Myocyte (in vitro differentiated cells): ENCODE data around the gene MED15. TPM values are rescaled to one million over a fixed set of nuclear protein-coding genes. Genes with fewer than 3 reads are reported as not detected.

Experiments used
- DNase-seq: peaks from one replicate; pipeline ENCODE4 v3.0.0-alpha.2; 2012; ENCODE audit warnings: low read depth
- total RNA-seq: library from RNA; depleted of rRNA; stranded (reverse); fragments of >200 nt; gene quantifications from 2 replicates; pipeline ENCODE4 v1.2.3, GENCODE V29; 2014

The MED15 gene
- total RNA-seq, 1 donor from 2014 or later, result 29.7 TPM

- peak; percentile 96 for DNase-seq
These were observed 44.5 kb downstream of the MED15 start for GRCh38 chr22:20551805-20552442.

DNA sequence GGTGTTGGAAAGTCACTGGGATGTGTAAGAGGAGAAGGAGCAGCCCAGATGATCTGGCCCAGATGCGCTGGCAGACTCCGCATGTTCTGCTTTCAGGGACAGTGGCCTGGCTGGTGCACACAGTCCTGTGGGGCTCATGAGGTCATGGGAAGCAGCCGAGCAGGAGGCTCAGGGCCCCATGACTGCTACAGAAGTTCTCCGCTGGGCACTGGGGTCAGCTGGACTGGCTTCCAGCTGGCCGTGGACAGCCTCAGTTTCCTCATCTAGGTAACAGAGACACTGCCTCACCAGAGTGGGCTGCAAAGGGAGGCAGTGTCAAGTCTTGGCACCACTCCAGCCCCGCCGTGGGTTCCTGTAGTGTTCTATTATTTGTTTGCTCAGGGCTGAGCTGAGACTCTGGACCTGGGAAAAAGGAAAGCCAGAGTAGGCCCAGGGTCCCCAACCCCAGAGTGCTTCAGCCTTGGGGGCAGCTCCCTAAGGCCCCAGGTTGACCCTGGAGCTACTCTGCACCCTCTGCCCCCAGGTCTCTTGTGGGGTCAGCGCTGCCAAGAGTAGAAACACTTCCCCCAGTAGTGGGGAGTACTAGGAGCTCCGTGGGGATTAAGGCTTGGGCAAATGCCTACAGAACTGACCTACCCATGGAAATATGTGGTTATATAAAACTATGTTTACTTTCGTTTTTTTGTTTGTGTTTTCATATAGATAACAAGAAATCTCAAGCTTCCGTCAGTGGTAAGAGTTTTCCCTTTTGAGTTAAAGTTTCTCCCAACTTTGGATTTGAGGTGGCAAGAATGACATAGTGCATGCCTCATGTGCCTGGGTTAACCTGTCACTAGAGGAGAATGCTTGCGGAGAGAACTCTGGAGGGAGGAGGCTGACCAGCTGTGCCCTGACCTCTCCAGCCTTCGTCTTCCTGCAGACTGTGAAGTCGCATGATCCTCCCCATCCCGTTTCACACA lies 45.3 kb downstream of the MED15 start:
- peak; percentile 93 for DNase-seq

DNA sequence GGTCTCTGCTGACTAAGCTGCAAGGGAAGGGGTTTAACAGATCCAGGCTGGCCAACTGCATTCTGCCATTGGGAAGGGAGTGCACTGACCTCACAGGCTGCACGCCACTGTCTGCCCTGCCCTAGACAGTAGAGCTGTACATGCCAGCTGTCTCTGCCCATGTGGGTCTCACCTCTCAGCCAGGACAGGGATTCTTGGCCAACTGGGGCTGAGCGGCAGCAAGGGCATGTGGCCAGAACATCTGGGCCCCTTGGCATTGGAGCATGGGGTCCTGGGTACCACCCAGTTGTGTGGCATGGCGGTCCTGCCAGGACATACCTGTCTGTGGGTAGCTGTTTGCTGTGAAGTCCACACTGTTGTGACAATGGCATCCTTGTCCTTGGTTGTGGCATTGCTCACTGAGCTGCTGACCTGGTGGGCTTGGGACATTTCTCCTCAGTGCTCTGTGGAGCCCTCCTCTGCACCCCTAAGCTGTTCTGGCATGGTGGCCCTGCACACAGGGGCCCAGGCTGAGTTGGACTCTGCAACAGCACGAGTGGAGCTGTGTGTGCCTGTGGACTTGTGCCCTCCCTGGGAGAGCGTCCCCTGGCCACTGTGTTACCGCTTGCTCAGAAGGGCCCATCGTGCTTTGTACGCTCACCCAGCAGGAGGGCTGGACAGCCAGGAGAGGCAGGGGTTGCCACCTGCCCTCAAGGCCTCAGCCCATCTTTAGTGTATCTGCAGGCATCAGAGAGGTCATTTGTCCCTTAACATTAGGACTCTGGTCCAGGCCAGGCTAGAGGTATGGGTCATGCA lies 46.7 kb downstream of the MED15 start:
- DNase-seq, result peak; percentile 89

- no peak for DNase-seq
These were observed 47.4 kb downstream of the MED15 start for GRCh38 chr22:20554824-20555223.

DNA sequence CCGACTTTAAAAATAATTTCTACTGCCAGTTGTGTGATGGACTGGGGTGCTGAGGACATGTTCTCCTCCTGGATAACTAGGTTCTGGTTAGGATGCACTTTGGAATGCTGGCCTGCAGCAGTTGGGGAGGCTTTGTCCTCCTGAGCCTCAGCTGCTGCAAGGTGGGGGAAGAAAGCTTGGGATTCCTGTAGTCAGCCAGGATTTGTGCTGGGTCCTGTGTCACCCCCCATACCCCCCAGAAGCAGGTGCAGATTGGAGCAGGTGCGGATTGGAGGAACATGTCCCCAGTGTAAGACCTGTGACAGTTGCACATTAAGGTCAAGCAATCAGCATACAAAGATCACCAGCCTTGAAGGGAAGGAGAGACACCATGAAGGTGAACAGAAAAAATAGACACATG lies 51.1 kb downstream of the MED15 start:
- DNase-seq, result peak; percentile 75

DNA sequence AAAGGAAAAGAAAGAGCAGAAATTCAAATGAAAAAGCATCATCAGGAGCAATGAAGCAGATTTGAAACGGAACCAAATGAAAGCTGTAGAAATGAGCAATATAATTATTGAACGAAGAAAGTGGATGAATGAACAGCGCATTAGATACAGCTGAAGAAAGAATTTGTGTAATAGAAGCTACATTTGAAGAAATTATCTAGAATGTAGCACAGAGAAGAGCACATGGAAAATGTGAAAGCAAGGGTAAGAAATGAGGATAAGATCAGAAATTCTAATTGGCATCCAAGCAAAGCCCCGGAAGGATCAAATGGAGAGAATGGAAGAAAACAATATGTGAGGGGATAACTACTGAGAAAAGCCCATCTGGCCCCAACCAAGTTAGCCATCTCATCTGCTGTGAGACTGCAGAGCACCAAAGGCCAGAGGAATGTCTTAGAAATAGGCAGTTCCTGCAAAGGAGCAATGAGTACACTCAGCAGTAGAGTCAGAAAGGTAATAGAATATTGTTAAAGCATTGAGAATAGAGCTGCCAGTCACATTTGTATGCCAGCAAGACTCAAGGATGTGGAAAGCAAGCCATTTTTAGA lies 51.9 kb downstream of the MED15 start:
- no peak for DNase-seq

- no peak for DNase-seq
These were observed 53.3 kb downstream of the MED15 start for GRCh38 chr22:20560716-20561115.

DNA sequence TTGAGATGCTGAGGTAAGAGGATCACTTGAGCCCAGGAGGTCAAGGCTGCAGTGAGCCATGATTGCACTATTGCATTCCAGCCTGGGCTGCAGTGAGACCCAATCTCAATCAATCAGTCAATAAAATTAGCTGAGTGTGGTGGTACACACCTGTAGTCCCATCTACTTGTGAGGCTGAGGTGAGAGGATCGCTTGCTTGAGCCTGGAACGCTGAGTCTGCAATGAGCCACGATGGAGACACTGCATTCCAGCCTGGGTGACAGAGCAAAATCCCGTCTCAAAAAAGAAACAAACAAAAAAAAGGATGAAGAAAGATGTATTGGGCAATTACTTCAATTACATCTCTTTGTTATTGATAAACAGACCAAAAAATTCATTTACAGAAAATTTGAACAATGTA lies 54.5 kb downstream of the MED15 start:
- DNase-seq, result no peak

DNA sequence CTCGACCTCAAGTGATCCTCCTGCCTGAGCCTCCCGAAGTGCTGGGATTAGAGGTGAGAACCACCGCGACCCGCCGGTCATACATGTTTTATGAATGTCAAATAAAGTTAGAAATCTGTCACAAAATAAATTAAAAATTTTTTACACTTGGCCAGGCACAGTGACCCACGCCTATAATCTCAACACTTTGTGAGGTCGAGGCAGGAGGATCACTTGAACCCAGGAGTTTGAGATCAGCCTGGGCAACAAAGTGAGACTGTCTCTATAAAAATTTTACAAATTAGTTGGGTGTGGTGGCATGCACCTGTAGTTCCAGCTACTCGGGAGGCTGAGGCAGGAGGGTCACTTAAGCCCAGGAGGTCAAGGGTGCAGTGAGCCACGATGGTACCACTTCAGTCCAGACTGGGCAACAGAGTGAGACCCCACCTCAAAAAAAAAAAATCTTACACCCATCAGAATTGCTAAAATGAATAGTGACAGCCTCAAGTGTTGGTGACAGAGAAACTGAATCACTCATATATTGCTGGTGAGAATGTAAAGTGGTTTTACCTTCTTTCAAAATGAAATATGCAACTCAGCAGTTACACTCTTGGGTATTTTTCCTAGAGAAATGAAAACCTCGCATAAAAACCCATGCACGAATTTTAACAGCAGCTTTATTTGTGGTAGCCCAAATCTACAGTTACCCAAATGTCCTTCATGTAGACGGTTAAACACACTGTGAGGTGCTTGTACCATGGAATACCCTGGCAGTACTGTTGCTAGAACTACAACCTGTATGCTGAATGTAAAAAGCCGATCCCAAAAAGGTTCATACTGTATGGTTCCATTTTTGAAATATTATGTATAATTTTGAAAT lies 55.4 kb downstream of the MED15 start:
- DNase-seq, result no peak

GRCh38 chr22:20563466-20563906 lies 56.1 kb downstream of the MED15 start:
- DNase-seq, result no peak

DNA sequence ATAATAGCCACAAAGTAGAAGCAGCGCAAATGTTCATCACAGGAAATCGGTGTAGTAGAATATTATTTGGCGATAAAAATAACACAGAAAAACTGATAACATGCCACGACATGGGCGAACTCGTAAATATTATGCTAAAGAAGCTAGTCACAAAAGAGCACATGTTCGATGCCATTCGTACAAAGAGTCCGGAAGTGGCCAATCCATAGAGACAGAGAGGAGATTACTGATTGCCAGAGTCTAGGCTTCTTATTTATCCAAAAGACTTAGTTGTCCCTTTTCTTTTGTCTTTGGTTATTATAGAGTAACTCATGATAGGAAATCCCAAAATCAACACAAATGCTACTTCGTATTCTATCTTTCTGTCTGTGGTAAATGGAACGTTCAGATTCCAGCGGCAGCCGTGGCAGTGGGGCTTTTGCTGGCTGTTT lies 56.5 kb downstream of the MED15 start:
- no peak for DNase-seq

DNA sequence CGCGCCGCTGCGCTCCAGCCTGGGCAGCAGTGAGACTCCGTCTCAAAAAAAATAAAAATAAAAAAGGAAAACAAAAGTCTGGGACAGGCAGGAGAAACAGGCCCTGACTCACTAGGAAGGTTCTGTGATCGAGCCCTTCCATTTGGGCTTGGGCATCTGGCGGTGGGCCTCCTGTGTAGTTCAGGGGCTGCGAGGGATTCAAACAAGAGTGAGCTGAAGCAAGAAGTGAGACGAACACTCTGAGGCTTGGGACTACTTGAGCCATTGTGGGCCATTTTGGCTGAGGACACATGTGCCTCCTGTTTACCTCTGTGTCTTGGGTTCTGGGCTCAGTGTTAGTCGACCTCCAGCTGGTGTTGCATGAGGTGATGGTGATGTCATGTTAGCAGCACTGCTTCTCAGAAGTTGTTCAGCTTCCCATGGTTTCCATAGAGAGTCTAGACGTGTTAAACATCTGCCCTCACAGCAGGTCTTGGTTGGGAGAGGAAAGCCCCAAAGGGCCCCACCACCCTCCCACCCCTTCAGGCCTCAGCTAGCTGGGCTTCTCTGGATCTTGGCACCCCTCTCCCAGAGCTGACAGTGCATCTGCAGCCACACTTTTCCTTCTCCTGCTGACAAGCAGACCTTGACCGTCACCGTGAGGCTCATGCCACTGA lies 57.8 kb downstream of the MED15 start:
- no peak for DNase-seq

GRCh38 chr22:20565761-20566160 lies 58.4 kb downstream of the MED15 start:
- DNase-seq, result no peak

DNA sequence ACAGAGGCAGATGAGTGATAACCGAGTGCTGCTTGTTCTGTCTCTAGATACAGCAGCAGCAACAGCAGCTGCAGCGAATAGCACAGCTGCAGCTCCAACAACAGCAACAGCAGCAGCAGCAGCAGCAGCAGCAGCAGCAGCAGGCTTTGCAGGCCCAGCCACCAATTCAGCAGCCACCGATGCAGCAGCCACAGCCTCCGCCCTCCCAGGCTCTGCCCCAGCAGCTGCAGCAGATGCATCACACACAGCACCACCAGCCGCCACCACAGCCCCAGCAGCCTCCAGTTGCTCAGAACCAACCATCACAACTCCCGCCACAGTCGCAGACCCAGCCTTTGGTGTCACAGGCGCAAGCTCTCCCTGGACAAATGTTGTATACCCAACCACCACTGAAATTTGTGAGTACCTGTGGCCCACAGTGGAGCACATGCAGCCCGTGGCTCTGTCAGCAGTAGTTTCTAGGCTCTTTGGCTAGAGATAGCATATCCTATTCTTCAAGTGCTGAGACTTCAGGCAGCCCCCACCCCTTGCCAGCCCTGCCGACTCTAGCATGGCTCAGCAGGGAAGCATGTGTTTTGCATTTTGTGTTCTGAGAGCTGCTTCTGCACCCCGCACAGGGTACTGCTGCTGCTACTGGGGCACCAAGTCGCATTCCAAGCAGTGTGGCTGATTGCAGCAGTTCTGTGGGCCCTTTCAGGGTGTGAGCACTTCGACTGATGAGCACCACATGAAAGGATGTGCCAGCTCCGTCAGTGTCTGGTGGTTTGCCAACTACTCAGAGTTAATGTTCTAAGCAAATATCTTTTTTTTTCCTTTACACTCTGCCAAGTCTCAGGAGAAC lies 59.2 kb downstream of the MED15 start:
- DNase-seq, result peak; percentile 74

GRCh38 chr22:20567371-20567847 lies 60.0 kb downstream of the MED15 start:
- no peak for DNase-seq

GRCh38 chr22:20567993-20568417 lies 60.6 kb downstream of the MED15 start:
- peak; percentile 66 for DNase-seq

GRCh38 chr22:20568502-20569058 lies 61.2 kb downstream of the MED15 start:
- DNase-seq, result no peak
